C1 segment of cervical spinal cord (tissue), 14 donors: Measurements from ENCODE around the gene FAM219B.
"Not testable (repeated sequence)": the region's sequence is repeated elsewhere in the genome, so short reads cannot be mapped to it uniquely, and the experiment has no call there.

Experiments
- DNase-seq, 14 donors: peaks; one replicate each; lab custom pipeline; 2025; lab: John Stamatoyannopoulos, UW

The FAM219B gene

GRCh38 chr15:74906450-74907162 lies at the start of gene FAM219B:
TSS of gene FAM219B (minus strand) at chr15:74906851. CDS start at chr15:74906800, 51 bp downstream.
- peak in 13 of 14 donors; percentile 35 to 93 (median 84) for DNase-seq

- DNase-seq = peak in 12 of 14 donors; percentile 13 to 69 (median 42)
These were observed 49.4 kb upstream of the FAM219B start for GRCh38 chr15:74955796-74956647.

- no peak for DNase-seq
These were observed 48.4 kb upstream of the FAM219B start for GRCh38 chr15:74955017-74955416.

GRCh38 chr15:74954515-74954914 lies 47.9 kb upstream of the FAM219B start:
- no peak for DNase-seq

- DNase-seq = no peak
These were observed 44.4 kb upstream of the FAM219B start for GRCh38 chr15:74951006-74951405.

GRCh38 chr15:74950078-74950908 lies 43.6 kb upstream of the FAM219B start:
- DNase-seq = peak in 12 of 14 donors; percentile 13 to 69 (median 42)

- DNase-seq = peak; percentile 76 to 96 (median 90)
These were observed 31.1 kb upstream of the FAM219B start, which contains the start of gene COX5A for GRCh38 chr15:74937590-74938371. TSS of gene COX5A (minus strand) at chr15:74938073. CDS start at chr15:74938014, 59 bp downstream.

- no peak for DNase-seq
These were observed 30.6 kb upstream of the FAM219B start for GRCh38 chr15:74937272-74937589.

GRCh38 chr15:74935193-74935592 lies 28.5 kb upstream of the FAM219B start:
- DNase-seq = not testable (repeated sequence)

- DNase-seq = no peak
These were observed 26.9 kb upstream of the FAM219B start for GRCh38 chr15:74933573-74933972.

GRCh38 chr15:74928771-74929198 lies 22.1 kb upstream of the FAM219B start:
- no peak for DNase-seq

- no peak for DNase-seq
These were observed 17.9 kb upstream of the FAM219B start for GRCh38 chr15:74924525-74924924.

- no peak for DNase-seq
These were observed 13.8 kb upstream of the FAM219B start for GRCh38 chr15:74920456-74920855.

- DNase-seq = no peak
These were observed 11.0 kb upstream of the FAM219B start for GRCh38 chr15:74917676-74918075.

- DNase-seq = not testable (repeated sequence)
These were observed 7.1 kb upstream of the FAM219B start for GRCh38 chr15:74913799-74914198.

GRCh38 chr15:74913041-74913440 lies 6.4 kb upstream of the FAM219B start:
- no peak for DNase-seq

- no peak for DNase-seq
These were observed 2.0 kb upstream of the FAM219B start for GRCh38 chr15:74908635-74909034.

- DNase-seq = no peak
These were observed 666 bp upstream of the FAM219B start for GRCh38 chr15:74907163-74907870.

- DNase-seq = peak in 7 of 14 donors; percentile 46 to 70 (median 59)
These were observed 593 bp downstream of the FAM219B start for GRCh38 chr15:74906067-74906449.

- DNase-seq = no peak
These were observed 2.4 kb downstream of the FAM219B start for GRCh38 chr15:74904190-74904805.
